22Rv1 (cell line): ENCODE data around the gene EFHC1.

Experiments
- CTCF ChIP-seq: fragments of 450-650 bp; IDR thresholded peaks from 2 replicates; pipeline ENCODE4 v1.5.1; 2017; ENCODE audit warnings: mild to moderate bottlenecking
- ZFX ChIP-seq: fragments of 450-650 bp; IDR thresholded peaks from 2 replicates; pipeline ENCODE4 v1.6.1; 2017; ENCODE audit warnings: antibody characterized with exemption, borderline replicate concordance

DNA sequence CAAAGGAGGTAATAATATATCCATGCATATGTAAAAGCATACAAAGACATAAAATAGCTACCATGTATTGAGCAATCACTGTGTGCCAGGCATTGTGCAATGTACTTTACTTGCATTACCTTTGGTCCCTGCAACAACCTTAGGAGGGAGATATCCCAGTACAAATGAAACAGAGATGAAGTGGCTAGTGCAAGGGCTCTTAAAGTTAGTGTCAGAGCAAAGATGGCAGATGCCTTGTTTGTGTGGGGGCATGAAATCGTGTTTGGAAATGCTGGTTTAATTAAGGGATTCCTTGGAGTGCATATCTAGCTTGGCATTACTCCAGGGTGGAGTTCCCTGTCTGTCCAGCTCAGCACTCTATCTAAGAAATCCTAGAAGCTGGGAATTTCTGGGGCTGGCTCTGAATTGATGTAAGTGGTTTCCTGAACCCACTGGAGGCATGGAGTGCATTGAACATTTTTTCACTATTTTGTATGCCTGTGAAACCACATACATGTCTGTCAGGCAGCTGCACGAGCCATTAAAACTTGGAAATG, 48.4 kb upstream of the EFHC1 start:
- no peak for TF ChIP-seq CTCF
- no peak for TF ChIP-seq ZFX
